ENCODE measurements around the gene LSM2.

DNA sequence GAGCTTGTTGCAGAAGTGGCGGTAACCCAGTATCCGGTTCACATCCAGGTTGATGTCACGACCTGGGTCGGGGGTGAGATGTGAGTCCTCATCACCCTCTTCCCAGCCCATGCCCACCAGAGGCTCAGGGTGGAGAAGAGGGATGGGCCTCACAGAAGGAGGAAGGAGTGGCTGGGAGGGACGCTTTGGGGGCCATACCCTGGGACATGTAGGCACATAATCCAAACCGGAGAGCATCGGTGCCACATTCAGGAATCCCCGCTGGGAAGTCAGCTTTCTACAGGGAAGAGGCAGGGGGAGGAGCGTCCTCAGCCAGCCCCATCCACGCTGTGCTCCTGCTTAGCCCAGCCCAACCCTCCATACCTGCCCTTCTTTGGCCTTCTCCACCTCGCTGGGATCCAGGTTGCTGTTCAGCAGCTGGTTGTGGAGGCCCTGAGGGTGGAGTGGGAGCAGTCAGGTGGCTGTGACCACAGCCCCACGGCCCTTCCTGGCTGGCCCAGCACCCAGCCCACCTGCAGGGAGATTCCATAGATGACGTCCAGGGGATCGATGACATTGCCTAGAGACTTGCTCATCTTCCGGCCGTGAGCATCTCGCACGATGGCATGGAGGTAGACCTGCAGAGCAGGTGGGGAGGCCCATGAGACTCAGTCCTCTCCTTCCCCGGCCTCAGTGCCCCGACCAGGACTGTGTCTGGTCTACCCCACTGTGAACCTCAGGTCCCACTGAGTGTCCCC lies 26.1 kb downstream of the LSM2 start:
- TF ChIP-seq, protein P1, sequence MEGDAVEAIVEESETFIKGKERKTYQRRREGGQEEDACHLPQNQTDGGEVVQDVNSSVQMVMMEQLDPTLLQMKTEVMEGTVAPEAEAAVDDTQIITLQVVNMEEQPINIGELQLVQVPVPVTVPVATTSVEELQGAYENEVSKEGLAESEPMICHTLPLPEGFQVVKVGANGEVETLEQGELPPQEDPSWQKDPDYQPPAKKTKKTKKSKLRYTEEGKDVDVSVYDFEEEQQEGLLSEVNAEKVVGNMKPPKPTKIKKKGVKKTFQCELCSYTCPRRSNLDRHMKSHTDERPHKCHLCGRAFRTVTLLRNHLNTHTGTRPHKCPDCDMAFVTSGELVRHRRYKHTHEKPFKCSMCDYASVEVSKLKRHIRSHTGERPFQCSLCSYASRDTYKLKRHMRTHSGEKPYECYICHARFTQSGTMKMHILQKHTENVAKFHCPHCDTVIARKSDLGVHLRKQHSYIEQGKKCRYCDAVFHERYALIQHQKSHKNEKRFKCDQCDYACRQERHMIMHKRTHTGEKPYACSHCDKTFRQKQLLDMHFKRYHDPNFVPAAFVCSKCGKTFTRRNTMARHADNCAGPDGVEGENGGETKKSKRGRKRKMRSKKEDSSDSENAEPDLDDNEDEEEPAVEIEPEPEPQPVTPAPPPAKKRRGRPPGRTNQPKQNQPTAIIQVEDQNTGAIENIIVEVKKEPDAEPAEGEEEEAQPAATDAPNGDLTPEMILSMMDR (IDR thresholded peaks at IDR 0.05): no peak
- TF ChIP-seq POLR2A (IDR thresholded peaks at IDR 0.05): no peak
